HG03521 (cell line): ENCODE results near the gene NAA38.

Experiments
- ATAC-seq: cut with Tn5 transposase; IDR thresholded peaks from one replicate; pipeline ENCODE4 v1.9.1; 2021; ENCODE audit warnings: mild to moderate bottlenecking, moderate library complexity; ENCODE audit not compliant: unreplicated experiment

Gene NAA38

GRCh38 chr17:7841396-7841914, 15.9 kb downstream of the NAA38 start:
- no peak for ATAC-seq

- no peak for ATAC-seq
Measured at GRCh38 chr17:7840875-7841274, 16.5 kb downstream of the NAA38 start.

GRCh38 chr17:7840441-7840840, 16.9 kb downstream of the NAA38 start:
- ATAC-seq: no peak

- ATAC-seq: no peak
Measured at GRCh38 chr17:7839876-7840261, 17.5 kb downstream of the NAA38 start.

- no peak for ATAC-seq
Measured at GRCh38 chr17:7839190-7839875, 18.0 kb downstream of the NAA38 start.

- ATAC-seq: no peak
Measured at GRCh38 chr17:7838090-7839075, 19.0 kb downstream of the NAA38 start.

GRCh38 chr17:7837408-7838088, 19.8 kb downstream of the NAA38 start:
- no peak for ATAC-seq

- no peak for ATAC-seq
Measured at GRCh38 chr17:7836596-7837407, 20.6 kb downstream of the NAA38 start.

GRCh38 chr17:7835814-7836595, 21.4 kb downstream of the NAA38 start:
- no peak for ATAC-seq

- peak; percentile 54 for ATAC-seq
Measured at GRCh38 chr17:7834957-7835813, 22.2 kb downstream of the NAA38 start.

GRCh38 chr17:7834542-7834956, 22.8 kb downstream of the NAA38 start:
- ATAC-seq: no peak

GRCh38 chr17:7833795-7834541, 23.4 kb downstream of the NAA38 start, which contains the start of gene KDM6B:
TSS of gene KDM6B (plus strand) at chr17:7834217. CDS start at chr17:7845555, 11,338 bp downstream.
- ATAC-seq: peak; percentile 38

- no peak for ATAC-seq
Measured at GRCh38 chr17:7833011-7833794, 24.2 kb downstream of the NAA38 start.

GRCh38 chr17:7832431-7832830, 24.9 kb downstream of the NAA38 start:
- ATAC-seq: no peak

- ATAC-seq: no peak
Measured at GRCh38 chr17:7831233-7831632, 26.1 kb downstream of the NAA38 start.

- ATAC-seq: no peak
Measured at GRCh38 chr17:7830616-7831015, 26.7 kb downstream of the NAA38 start.
